Left kidney (tissue), 2 donors: ENCODE data around the gene DIPK1B. TPM values are rescaled to one million over a fixed set of nuclear protein-coding genes. Genes with fewer than 3 reads are reported as not detected.

Source experiments
- DNase-seq: peaks from one replicate; pipeline ENCODE4 v3.0.0-alpha.2; 2013
- polyA plus RNA-seq: library from polyadenylated mRNA; unstranded; fragments of 120-200 nt; gene quantifications from one replicate; pipeline ENCODE4 v1.2.1, GENCODE V29; 2013; ENCODE audit not compliant: insufficient read length

The DIPK1B gene
- polyA plus RNA-seq, 1 donor: 27.6 TPM

DNA sequence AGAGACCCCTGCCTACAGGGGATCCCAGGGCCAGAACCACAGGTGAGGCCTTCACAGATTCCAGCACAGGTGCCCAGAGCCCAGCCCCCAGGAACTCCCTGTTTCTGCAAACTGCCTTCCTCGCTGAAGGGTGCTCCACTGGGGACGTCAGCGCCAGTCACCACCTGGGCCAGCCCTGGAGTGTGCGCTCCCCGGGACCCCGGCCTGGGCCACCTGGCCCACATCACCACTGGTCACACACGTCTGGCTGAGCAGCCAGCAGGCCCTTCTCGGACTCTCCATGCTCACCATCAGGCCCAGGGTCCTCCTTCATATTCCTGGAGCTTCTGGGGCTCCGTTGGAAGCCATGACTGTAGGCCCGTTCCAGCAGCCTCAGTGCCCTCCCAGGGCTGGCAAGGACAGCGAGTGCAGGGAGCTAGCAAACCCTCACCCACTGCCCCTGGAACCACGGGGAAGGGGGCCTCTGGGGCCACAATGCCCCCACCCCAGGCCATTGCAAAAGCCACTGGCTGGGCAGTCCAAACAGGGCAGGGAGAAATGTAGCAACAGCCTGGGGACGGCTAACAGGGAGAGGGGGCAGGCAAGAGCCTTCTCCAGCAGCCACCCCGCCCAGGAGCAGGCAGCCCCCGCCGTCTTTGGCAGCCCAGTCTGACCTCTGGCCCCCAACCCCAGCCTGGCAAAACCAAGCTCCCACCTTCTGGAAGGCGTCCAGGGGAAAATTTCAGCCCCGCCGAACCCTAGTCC, 26.4 kb upstream of the DIPK1B start:
- no peak for DNase-seq

DNA sequence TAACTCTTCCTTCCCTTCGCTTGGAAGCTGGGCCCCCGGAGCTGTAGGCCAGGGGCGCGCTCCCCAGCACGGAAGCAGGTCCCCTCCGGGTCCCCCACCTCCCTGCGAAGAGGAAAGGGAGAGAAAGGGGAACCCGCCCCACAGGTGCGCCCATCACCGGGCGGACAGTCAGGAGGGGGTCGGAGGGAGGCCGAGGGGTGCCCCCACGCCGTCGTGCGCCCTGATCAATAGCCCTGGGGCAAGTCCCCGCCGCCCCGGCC, 25.9 kb upstream of the DIPK1B start:
- no peak for DNase-seq

DNA sequence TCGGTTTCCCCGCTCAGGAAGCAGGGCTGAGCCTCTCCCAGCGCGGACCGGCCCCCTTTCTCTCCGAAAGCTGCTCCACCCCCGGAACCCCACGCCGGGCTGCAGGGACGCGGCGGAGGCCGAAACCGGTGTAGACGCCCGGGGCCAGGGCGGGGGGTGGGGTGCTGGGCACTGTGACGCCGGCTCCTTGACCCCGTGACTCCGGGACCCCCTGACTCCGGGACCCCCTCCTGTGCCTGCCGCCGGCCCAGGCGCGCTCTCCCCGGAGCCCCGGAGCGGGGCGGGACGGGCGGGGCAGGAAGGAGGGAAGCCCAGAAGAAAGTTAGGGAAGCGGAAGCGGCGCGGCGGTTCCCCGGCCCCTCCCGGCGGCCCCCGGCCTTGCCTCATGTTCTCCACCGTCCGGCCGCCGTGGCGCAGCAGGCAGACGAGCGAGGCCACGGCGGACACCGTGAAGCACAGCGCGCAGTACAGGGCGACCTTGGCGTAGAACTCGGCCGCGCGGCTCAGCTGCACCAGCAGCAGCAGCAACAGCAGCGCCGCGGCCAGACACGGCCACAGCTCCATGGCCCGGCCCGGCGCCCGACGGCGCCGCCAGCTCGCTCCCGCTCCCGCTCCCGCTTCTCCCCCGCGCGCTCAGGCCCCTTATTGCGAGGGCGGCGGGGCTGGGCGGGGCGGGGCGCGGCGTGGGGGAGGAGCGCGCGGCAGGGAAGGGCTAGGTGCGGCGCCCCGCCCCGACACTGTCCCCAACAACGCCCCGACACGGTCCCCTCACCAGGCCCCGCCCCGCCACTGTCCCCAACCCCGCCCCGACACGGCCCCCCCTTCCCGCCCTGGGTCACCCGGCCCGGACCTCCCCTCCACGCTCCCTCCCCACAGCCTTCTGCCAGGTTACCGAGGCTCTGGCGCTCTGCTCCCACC, 25.3 kb upstream of the DIPK1B start, which contains the start of gene AGPAT2:
Gene AGPAT2, minus strand, starts transcription at position 664 of the 918 bp plus-strand sequence. Its CDS starts 100 bp downstream, at position 564.
- DNase-seq: no peak

GRCh38 chr9:136687721-136688223, 24.6 kb upstream of the DIPK1B start:
- DNase-seq: no peak

DNA sequence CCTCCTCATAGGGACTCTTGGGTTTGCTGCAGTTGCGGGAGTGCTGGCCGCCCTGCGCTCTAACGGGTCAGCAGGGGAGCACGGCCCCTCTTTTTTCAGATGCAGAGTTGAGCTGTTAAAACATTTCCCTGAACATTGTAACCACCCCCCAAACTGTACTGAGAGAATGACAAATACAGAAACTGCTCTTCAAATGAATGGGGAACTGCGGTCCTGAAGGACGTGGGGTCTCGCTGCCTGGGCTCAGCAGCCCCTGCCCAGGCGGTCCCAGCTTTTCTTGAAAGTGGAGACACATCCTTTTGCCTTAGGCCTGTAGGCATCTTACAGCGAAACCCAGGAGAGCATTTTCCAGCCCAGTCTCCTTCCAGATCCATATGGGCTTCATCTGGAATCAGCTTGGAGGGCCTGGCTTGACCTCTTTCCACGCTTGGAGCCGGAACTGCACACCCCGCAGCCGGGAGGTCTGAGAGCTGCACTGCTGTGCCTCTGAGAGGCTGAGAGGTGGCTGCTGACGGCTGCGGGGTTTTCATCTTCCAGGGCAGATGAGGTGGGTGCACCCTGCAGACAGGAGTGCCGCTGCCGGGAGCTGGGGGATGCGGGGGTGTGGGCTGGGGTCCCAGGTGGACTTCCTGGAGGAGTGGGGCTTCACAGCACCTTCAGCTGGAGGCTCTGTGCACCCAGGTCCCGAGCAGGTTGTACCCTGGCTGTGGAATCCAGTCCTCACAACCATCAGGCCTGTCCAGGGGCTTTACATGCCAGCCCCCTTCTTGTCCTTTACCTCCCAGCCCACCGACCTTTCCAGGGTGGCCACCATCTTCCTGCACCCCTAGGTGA, 23.9 kb upstream of the DIPK1B start:
- DNase-seq: no peak

DNA sequence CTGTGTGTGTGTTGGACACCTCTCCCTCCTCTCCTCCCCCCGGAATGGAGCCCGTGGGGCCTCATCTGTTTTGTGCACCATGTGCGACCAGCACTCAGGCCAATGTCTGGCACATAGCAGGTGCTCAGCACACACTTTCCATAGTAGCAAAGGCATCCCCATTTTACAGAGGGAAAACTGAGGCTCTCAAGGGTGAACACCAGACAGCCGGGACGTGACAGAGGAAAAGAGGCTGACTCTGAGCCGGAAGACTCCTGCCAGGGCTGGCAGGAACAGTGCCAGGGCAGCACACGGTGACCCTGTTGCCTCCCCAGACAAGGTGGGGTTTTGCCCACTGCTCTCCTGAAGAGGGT, 23.3 kb upstream of the DIPK1B start:
- DNase-seq: no peak

DNA sequence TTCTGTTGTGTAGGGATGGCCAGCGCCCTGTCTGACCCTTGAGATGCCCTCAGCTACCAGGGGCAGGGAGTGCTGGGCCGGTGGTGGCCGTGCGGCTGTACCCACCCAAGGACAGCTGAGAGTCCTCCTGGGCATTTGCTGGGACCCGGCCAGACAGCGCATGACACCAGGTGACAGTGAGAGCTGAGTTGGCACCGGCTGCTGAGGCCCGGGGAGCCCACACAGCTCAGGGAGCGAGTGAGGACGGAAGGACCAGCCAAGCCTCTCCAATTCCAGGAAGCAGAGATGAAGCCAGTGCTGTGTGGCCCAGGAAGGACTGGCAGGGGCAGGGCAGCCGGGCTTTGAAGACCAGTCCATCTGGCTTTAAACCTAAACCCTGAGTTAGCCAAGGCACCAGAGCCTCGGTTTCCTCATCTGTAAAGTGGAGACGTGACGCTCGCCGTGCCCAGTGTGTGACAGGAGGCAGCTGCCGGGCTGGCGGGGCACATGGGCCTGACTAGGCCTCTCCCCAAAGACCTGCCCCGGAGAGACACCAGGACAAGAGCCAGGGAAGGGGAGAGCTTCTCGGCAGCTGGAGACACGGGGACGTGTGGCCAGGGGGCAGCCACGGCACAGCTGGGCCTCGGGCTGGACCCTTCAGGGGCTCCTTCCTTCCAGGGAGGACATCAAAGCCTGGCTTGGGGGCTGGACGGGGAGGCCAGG, 22.1 kb upstream of the DIPK1B start:
- no peak for DNase-seq

DNA sequence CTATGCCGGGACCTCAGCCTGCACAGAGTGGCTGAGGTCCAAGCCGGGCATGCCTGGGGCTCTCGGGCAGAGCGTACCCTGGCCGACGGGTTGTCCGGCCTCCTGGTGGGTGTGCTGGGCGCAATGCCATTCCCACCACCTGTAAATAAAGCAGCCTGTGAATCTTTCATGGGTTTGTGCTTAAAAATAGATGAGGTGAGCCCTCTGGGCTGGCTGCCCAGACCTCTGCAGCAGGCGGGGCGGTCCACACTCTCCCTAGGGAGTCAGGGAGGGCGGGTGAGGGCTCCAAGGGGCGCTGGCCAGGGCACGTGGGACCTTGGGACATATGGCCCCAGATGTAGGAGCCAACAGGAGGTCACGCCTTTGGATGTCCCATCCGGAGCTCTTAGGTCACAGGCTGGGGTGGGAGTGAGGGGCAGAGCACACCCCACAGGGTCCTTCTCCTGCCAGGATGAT, 21.5 kb upstream of the DIPK1B start:
- DNase-seq: no peak

GRCh38 chr9:136691316-136692184, 20.8 kb upstream of the DIPK1B start:
- DNase-seq: no peak

- no peak for DNase-seq
These were observed 19.9 kb upstream of the DIPK1B start for GRCh38 chr9:136692185-136693134.

GRCh38 chr9:136693135-136693489, 19.3 kb upstream of the DIPK1B start:
- DNase-seq: no peak

GRCh38 chr9:136693490-136694162, 18.7 kb upstream of the DIPK1B start:
- DNase-seq: no peak

DNA sequence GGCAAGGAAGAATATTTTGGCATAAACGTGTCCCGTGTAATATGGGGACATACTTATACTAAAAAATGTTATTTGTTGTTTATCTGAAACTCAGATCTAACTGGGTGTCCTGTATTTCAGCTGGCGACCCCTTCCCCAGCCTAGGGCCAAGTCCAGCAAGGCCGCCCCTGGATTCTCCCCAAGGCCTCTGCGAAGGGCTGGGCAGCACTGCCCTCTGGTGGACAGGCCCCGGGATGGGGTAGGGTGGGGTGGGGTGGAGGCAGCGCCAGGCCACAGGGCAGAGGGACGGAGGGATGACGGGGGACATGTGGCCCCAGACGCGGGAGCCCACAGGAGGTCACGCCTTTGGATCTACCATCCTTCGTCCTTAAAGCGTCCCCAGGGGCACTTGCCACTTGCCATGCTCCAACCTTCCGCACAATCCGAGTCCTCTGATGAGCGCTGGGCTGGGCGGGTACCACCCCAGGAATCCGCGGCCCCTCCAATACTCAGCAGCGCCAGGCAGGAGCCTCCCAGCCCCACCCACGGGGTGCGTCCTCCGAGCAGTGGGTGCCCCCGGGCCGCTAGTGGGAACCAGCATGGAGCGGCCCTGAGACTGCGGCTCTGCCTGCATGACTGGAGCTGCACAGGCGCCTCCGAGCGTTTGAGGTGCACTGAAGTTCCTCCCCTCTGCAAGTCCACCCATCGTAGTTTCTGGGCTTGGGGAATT, 18.1 kb upstream of the DIPK1B start:
- DNase-seq: no peak

- DNase-seq: no peak
These were observed 17.5 kb upstream of the DIPK1B start for GRCh38 chr9:136694872-136695247.

GRCh38 chr9:136695435-136695895, 16.9 kb upstream of the DIPK1B start:
- no peak for DNase-seq

GRCh38 chr9:136695955-136696354, 16.4 kb upstream of the DIPK1B start:
- DNase-seq: no peak

GRCh38 chr9:136696502-136696901, 15.9 kb upstream of the DIPK1B start:
- no peak for DNase-seq

DNA sequence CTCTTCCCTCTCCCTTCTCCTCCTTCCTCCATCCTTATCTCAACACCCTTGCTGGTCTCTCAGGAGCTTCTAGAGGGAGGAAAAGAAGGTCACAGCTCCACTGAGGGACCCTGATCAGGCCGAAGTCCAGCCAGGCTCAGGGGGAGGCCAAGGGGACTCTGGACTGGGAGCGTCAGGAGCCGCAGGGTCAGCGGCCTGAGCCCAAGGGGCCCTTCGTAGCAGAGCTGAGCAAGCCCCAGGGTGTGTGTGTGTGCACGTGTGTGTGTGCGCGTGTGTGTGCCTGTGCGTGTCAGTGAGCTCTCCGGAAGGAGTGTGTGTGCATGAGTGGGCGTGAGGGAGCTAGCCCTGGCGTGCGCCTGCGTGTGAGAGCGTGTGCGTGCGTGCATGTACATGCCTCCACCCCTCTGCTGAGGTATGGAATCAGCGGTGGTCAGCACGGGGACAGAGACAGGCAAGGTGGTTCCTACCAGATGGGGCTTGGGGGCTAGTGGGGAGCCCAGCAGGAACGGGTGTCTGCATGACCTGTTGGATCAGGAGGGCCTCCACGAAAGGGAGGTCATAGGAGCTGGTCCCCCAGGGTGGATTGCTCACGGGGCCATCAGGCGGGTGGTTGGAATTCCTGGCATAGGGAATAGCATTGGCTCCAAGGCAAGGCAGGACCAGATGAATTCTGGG, 15.1 kb upstream of the DIPK1B start:
- DNase-seq: no peak
